ENCODE measurements around the gene UTP11. TPM values are rescaled to one million over a fixed set of nuclear protein-coding genes. Genes with fewer than 3 reads are reported as not detected.

UTP11 gene
- total and polyA plus RNA-seq, 2 donors (not counting 3 experiments of a cell fraction or from before 2014, with no cell fraction given) = 20.1 to 54.1 TPM

- Histone ChIP-seq H3K27me3 (ENCODE audit: control insufficient read depth in 2 of 2, insufficient read depth in 2 of 2, low read length in 2 of 2) (peaks cover 7 to 8% of the 10 kb centered on the region in 2 experiments), H3K9ac (replicated peaks; ENCODE audit: extremely low read depth, insufficient read depth, low read length) (no peak overlapping the region), H4K20me1 (replicated peaks; ENCODE audit: control insufficient read depth, extremely low read depth, insufficient read depth, low read length) (no peaks in the 10 kb centered on the region), H3K9me3 (replicated peaks; ENCODE audit: control insufficient read depth, insufficient read depth, low read length) (no peaks in the 10 kb centered on the region), H3K27ac (ENCODE audit: insufficient read depth, low read depth, low read length) (no peak overlapping the region), H3K4me2 (ENCODE audit: insufficient read depth, low read length) (no peak overlapping the region), H3K4me1 (ENCODE audit: control insufficient read depth, extremely low read depth, insufficient read depth, low read length) (no peaks in the 10 kb centered on the region), H3K79me2 (ENCODE audit: control insufficient read depth, insufficient read depth, low read length) (no peaks in the 10 kb centered on the region), H3K4me3 (replicated peaks in 1 of 3; ENCODE audit: insufficient read depth in 1 of 3, low read depth in 1 of 3, low read length in 3 of 3) (no peak overlapping the region), H2AFZ (ENCODE audit: low read depth, low read length) (no peak overlapping the region), H3K36me3 (ENCODE audit: control insufficient read depth in 2 of 2, extremely low read depth in 1 of 2, insufficient read depth in 2 of 2, low read length in 2 of 2) (no peaks in the 10 kb centered on the region), H3K9me1 (replicated peaks; ENCODE audit: control insufficient read depth, extremely low read depth, insufficient read depth, low read length) (no peaks in the 10 kb centered on the region)
- CTCF ChIA-PET = interaction anchor here (0.7 to 1.7 kb wide), 3 partner anchors 8 to 274 kb away, joined by 3 to 10 read pairs (median 3); no protein-coding TSS in a partner anchor
- FAIRE-seq = no peak
- dilution Hi-C loops (cut with MboI; ENCODE audit: extremely low pct_ligation_motif_present, low sequenced_read_pairs) = no loop called here
- no peak for DNase-seq (ENCODE audit: low read depth, low spot score)
- BruUV-seq (replicated peaks) = no TSS peak
- POLR2A ChIA-PET = no interaction called here
- intact Hi-C loops (cut with micrococcal nuclease) = no loop called here
- no peak for TF ChIP-seq POLR2A (IDR thresholded peaks at IDR 0.05; ENCODE audit: low read depth, low read length)
- TF ChIP-seq FOS (IDR thresholded peaks at IDR 0.05; ENCODE audit: borderline replicate concordance, insufficient read depth, low read length) = no peak
- TF ChIP-seq CTCF (IDR thresholded peaks at IDR 0.05; ENCODE audit: extremely low read depth in 1 of 2, insufficient read depth in 1 of 2, low read depth in 1 of 2, low read length in 2 of 2) = no peak
- no peak for TF ChIP-seq GATA2 (IDR thresholded peaks at IDR 0.05; ENCODE audit: insufficient read depth, insufficient read length, low read depth, low read length)
- no peak for TF ChIP-seq JUN (IDR thresholded peaks at IDR 0.05; ENCODE audit: borderline replicate concordance, insufficient read depth, insufficient read length, low read depth)
- no peak for TF ChIP-seq MYC (IDR thresholded peaks at IDR 0.05; ENCODE audit: low read depth, low read length)
- TF ChIP-seq MAX (IDR thresholded peaks at IDR 0.05; ENCODE audit: insufficient read depth, insufficient read length) = no peak
- TF ChIP-seq EZH2 (IDR thresholded peaks at IDR 0.05; ENCODE audit: borderline replicate concordance, low read depth, low read length, severe bottlenecking) = no peak
Measured at GRCh38 chr1:38063616-38064015, 51.1 kb downstream of the UTP11 start.
